ENCODE measurements around the gene NDC1.

NDC1 gene

GRCh38 chr1:53735261-53735660 lies 102.8 kb downstream of the NDC1 start:
- no peak for TF ChIP-seq CTCF (IDR thresholded peaks at IDR 0.05)

GRCh38 chr1:53734650-53735211 lies 103.4 kb downstream of the NDC1 start:
- TF ChIP-seq CTCF (IDR thresholded peaks at IDR 0.05), result no peak

- TF ChIP-seq CTCF (IDR thresholded peaks at IDR 0.05), result no peak
These were observed 104.0 kb downstream of the NDC1 start for GRCh38 chr1:53733975-53734649.

GRCh38 chr1:53733447-53733931 lies 104.6 kb downstream of the NDC1 start:
- no peak for TF ChIP-seq CTCF (IDR thresholded peaks at IDR 0.05)

GRCh38 chr1:53732912-53733317 lies 105.2 kb downstream of the NDC1 start:
- TF ChIP-seq CTCF (IDR thresholded peaks at IDR 0.05), result no peak

- no peak for TF ChIP-seq CTCF (IDR thresholded peaks at IDR 0.05)
These were observed 105.7 kb downstream of the NDC1 start for GRCh38 chr1:53732409-53732808.

GRCh38 chr1:53731779-53732305 lies 106.3 kb downstream of the NDC1 start:
- no peak for TF ChIP-seq CTCF (IDR thresholded peaks at IDR 0.05)
